ENCODE data around the gene MGAT4C. TPM values are rescaled to one million over a fixed set of nuclear protein-coding genes. Genes with fewer than 3 reads are reported as not detected.

Gene MGAT4C
- polyA plus RNA-seq, 1 of the 3 experiments (the other 2 are of a cell fraction) = 0.07 TPM

GRCh38 chr12:86229772-86230171 lies 26.4 kb downstream of the MGAT4C start:
- H3K79me2 ChIP-seq (ENCODE audit: insufficient read depth) = no peaks in the 10 kb centered on the region
- 85% methylated on average over 2 of the region's 2 CpGs for WGBS (ENCODE audit: low lambda C conversion rate)
- H3F3A ChIP-seq (replicated peaks; ENCODE audit: insufficient read depth) = no peaks in the 10 kb centered on the region
- no peak for TF ChIP-seq FOXM1 (IDR thresholded peaks at IDR 0.05; ENCODE audit: low read depth)
- TF ChIP-seq MAX (IDR thresholded peaks at IDR 0.05; ENCODE audit: low read depth) = no peak
- TF ChIP-seq REST (IDR thresholded peaks at IDR 0.05; ENCODE audit: low read depth, low read length) = no peak
- no peak for TF ChIP-seq NRF1 (IDR thresholded peaks at IDR 0.05; ENCODE audit: low read depth, low read length)
- no peak for TF ChIP-seq GABPA (IDR thresholded peaks at IDR 0.05; ENCODE audit: low read depth)
- no peak for TF ChIP-seq TEAD4 (IDR thresholded peaks at IDR 0.05; ENCODE audit: borderline replicate concordance, insufficient read depth)
- no peak for TF ChIP-seq CHD2 (IDR thresholded peaks at IDR 0.05; ENCODE audit: low read length, partially characterized antibody)
- TF ChIP-seq TCF12 (IDR thresholded peaks at IDR 0.05) = no peak
- no peak for TF ChIP-seq EP300 (IDR thresholded peaks at IDR 0.05; ENCODE audit: borderline replicate concordance in 1 of 2, low read depth in 1 of 2, low read length in 1 of 2)
- TF ChIP-seq SIN3A (IDR thresholded peaks at IDR 0.05; ENCODE audit: borderline replicate concordance, low read depth, low read length) = no peak
- TF ChIP-seq RFX5 (IDR thresholded peaks at IDR 0.05; ENCODE audit: low read length) = no peak
- no peaks in the 10 kb centered on the region for H3K36me3 ChIP-seq (replicated peaks in 1 of 2; ENCODE audit: control insufficient read depth in 1 of 2, insufficient read depth in 2 of 2, low read length in 1 of 2)
- no peak for DNase-seq
- no peaks in the 10 kb centered on the region for H3K9me2 ChIP-seq
- no peaks in the 10 kb centered on the region for H3K9me3 ChIP-seq
- ChIA-PET CTCF (no interaction called here), POLR2A (no interaction called here)
- no peak overlapping the region for H3K4me3 ChIP-seq (ENCODE audit: low read depth in 2 of 2, low read length in 1 of 2)
- H3K9ac ChIP-seq = no peak overlapping the region
- no peak overlapping the region for H2AFZ ChIP-seq (ENCODE audit: low read depth)
- no peaks in the 10 kb centered on the region for H4K20me1 ChIP-seq (ENCODE audit: insufficient read depth)
- H3K27me3 ChIP-seq (ENCODE audit: insufficient read depth) = no peaks in the 10 kb centered on the region
- peak overlapping the region in 1 of 2 experiments; percentile 32; a peak in 2 of 4 replicates for H3K27ac ChIP-seq (ENCODE audit: low read depth in 2 of 2, low read length in 1 of 2)
- H3K4me2 ChIP-seq = no peak overlapping the region
- H3K4me1 ChIP-seq (ENCODE audit: control insufficient read depth in 1 of 2, insufficient read depth in 2 of 2, low read depth in 1 of 2, low read length in 1 of 2) = peaks cover 0 to 14% of the 10 kb centered on the region in 2 experiments; a peak in 2 of 4 replicates

GRCh38 chr12:86228656-86229055 lies 27.5 kb downstream of the MGAT4C start:
- CTCF ChIA-PET = no interaction called here
- TF ChIP-seq CHD2 (IDR thresholded peaks at IDR 0.05; ENCODE audit: low read length, partially characterized antibody) (no peak), EP300 (IDR thresholded peaks at IDR 0.05; ENCODE audit: borderline replicate concordance in 1 of 2, low read depth in 1 of 2, low read length in 1 of 2) (0 out of 4 replicates have a peak, but pooled peaks of 1 of the 2 experiments have one; percentile 6), USF2 (IDR thresholded peaks at IDR 0.05; ENCODE audit: borderline replicate concordance, low read depth, low read length) (no peak), SMC3 (IDR thresholded peaks at IDR 0.05; ENCODE audit: low read depth, low read length) (no peak)
- H3K9me3 ChIP-seq = no peaks in the 10 kb centered on the region
- no peak overlapping the region for H3K9ac ChIP-seq
- H3K36me3 ChIP-seq (replicated peaks in 1 of 2; ENCODE audit: control insufficient read depth in 1 of 2, insufficient read depth in 2 of 2, low read length in 1 of 2) = no peaks in the 10 kb centered on the region
- DNase-seq = no peak
- H3K4me3 ChIP-seq (ENCODE audit: low read depth in 2 of 2, low read length in 1 of 2) = no peak overlapping the region
- H3K4me1 ChIP-seq (ENCODE audit: control insufficient read depth in 1 of 2, insufficient read depth in 2 of 2, low read depth in 1 of 2, low read length in 1 of 2) = peaks cover 0 to 14% of the 10 kb centered on the region in 2 experiments; a peak in 2 of 4 replicates
- no peaks in the 10 kb centered on the region for H4K20me1 ChIP-seq (ENCODE audit: insufficient read depth)
- no peak overlapping the region for H3K27ac ChIP-seq (ENCODE audit: low read depth in 2 of 2, low read length in 1 of 2)
- H3K9me2 ChIP-seq = no peaks in the 10 kb centered on the region
- no peaks in the 10 kb centered on the region for H3K79me2 ChIP-seq (ENCODE audit: insufficient read depth)
- POLR2A ChIA-PET = no interaction called here
- no peaks in the 10 kb centered on the region for H3F3A ChIP-seq (replicated peaks; ENCODE audit: insufficient read depth)
- no peaks in the 10 kb centered on the region for H3K27me3 ChIP-seq (ENCODE audit: insufficient read depth)
- no peak overlapping the region for H3K4me2 ChIP-seq
- no peak overlapping the region for H2AFZ ChIP-seq (ENCODE audit: low read depth)
